ENCODE data around the gene UBLCP1.
"Not testable (repeated sequence)": the region's sequence is repeated elsewhere in the genome, so short reads cannot be mapped to it uniquely, and the experiment has no call there.

UBLCP1 gene, protein sequence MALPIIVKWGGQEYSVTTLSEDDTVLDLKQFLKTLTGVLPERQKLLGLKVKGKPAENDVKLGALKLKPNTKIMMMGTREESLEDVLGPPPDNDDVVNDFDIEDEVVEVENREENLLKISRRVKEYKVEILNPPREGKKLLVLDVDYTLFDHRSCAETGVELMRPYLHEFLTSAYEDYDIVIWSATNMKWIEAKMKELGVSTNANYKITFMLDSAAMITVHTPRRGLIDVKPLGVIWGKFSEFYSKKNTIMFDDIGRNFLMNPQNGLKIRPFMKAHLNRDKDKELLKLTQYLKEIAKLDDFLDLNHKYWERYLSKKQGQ

DNA sequence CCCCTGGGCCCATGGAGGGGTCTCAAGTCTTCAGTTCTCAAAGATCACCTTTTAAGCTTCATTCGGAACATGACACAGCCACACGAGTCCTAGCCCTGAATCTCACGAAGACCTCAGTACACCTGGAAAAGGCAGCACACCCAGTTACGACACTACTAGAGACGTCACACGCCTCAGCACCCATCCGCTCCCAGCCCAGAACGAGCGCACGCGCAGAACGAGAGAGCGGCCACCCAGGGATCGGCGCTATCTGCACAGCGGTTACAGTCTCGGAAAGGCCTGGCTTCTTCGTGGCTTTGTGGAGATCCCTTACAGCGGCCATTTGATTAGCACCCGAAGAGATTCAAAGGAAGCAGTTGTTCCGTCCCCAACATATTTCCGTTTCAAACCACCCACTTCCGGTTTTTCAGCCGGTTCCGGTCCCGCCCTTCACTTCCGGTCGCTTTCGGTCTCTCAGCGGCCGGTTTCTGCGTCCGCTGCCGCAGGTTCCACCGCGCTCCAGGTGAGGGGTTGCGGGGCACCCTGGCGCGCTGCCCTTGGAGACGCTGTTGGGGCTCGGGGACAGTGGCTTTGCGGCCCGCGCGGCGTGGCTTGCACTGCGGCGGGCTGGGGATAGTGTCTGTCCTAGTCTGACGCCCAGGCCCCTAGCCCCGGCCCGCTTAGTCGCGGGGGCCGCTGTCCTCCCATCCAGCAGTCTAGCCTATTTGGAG, at the start of gene UBLCP1:
Gene UBLCP1, plus strand, starts transcription at position 432 of the 710 bp plus-strand sequence. CDS start 5,626 bp downstream, outside the sequence.
- peak; percentile 74 for DNase-seq

DNA sequence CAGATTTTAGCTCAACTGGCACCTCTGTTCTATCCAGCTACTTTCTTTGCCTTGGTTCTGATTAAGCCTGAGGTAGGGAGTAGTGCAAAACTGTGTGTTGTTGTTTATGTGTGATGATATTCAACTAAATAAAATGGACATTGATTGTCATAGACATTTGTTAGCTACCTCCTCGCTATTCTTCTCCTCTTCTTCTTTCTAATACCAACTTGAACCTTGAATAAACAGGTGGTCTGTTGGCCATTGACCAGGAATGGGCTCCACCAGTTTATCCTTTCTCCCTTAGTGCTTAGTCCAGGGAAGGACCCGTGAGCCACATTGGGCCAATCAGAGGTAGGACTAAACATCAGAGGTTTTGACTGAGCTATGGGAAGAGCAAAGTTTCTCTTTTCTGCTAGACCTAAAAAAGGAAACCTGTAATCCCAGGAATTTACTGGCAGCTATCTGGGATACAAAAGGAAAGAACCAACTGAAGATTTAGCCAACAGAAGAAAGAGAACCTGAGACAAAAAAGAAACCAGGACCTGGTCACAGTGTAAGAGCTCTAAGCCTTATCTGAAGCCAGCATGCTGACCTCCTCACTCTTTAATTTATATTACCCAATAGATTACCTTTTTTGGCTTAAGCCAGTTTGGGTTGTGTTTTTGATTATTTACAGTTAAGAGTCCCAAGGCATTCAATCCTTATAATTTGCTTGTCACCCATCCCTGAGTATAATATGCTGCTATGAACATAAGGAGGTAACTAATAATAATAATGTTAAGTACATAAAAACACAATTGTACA, 48.4 kb upstream of the UBLCP1 start:
- DNase-seq = no peak

DNA sequence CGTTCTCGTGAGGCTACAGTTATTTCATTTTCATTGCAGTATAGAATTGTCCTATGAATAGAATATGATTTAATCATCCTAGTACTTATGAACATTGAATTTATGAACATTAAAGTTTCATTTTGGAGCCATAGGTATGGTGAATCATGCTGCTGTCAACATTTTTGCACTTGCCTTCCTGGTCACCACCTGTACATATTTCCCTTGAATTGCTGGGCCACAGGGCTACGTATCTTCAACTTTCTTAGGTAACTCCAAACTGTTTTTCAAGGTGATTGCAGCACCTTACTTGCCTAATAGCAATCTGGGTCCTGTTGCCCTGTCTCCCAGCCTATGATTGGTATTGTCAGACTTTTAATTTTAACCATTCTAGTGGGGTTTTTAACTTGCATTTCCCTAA, 47.2 kb upstream of the UBLCP1 start:
- no peak for DNase-seq

DNA sequence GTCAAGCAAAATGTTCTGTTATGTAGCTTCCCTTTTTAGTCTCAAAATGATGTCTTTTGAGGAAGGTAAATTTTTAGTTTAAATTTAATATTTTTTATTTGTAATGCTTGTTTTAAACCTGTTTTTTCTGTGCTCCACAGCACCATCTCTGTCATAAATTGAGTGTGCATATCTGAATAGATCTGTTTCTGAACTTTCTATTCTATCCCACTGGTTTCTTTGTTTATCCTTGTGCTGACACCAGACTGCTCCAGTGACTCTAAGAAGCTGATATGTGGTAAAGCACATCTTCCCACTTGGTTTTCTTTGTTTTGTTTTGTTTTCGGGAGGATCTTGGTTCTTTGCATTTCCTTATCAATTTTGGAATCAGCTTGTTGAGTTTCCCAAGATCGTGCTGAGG, 46.6 kb upstream of the UBLCP1 start:
- no peak for DNase-seq

DNA sequence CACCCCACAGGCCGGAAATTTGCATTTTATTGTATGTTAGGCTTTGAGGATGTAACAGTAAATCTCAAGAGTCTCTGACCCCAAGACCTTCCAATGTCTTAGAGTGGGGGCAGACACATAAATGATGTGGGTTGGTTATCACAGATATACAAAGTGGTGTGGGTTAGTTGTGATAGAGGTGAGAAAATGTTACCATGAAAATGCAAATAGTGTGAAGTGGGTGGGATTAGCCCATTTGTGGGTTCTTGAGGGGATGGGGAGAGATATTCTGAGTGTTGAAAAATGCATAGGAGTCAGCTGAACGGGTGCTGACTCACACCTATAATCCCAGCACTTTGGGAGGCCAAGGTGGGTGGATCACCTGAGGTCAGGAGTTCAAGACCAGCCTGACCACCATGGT, 45.9 kb upstream of the UBLCP1 start:
- DNase-seq = no peak

DNA sequence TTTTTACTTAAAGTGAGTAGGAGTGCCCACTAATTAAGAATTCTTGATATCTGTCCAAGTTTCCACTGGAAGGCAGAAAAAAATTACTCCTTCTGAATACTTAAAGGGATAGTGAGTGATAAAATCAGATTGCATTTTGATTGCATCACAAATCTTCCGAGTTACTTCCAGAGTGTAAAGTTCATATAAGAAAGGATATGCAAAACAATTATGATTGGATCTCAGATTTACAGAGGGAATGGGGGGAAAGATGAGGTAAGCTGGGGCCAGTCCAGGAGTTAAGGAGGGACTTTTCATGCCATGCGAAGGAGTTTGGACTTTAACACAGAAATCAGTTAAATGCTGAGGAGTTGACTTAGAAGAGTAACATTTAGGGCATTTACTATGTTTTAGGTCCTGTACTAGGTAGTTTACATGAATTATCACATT, 44.5 kb upstream of the UBLCP1 start:
- DNase-seq = no peak

DNA sequence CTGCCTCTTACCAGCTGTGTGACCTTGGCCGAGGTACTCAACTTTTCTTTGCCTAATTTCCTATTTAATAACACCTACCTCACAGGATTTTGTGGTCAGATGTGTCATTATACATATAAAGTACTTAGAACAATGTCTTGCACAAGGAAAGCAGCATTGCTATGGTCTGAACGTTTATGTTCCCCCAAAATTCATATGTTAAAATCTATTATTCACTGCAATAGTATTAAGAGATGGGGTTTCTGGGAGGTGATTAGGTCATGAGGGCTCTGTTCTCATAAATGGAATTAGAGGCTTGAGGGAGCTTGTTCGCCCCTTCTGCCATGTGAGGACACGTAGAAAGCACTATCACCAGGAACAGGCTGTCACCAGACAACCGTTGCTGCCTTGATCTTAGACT, 42.9 kb upstream of the UBLCP1 start:
- no peak for DNase-seq

DNA sequence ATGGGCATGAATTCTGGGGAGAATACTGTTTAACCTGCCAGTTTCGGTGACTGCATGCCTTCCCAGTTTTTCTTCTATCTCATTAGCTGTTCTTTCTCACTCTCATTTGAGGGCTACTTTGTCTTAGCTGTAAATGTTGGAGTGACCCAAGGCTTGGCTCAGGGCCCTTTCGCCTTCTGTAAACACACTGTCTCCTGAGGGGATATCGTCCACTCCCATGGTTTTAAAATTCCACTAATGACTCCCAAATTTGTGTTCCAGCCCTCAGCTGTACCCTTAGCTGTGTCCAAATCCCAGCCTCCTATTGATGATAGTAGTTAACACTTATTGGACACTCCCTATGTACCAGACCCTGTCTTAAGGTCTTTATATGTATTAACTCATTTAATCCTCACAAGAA, 39.6 kb upstream of the UBLCP1 start:
- DNase-seq = no peak

DNA sequence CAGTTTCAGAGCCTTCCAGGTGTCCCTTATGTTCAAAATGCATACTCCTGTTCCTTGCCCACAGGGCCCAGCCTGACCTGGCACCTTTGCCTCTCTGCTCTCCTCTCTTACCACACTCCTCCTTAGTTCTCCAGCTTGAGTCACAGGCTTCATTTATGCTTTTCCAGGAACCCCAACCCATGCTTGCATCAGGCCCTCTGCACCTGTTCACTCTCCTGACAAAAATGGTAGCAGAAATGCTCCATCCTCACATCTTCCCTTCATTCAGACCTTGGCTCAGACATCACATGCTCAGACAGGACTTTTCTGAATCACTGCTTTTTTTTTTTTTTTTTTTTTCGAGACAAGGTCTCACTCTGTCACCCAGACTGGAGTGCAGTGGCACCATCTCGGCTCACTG, 38.6 kb upstream of the UBLCP1 start:
- DNase-seq = no peak

DNA sequence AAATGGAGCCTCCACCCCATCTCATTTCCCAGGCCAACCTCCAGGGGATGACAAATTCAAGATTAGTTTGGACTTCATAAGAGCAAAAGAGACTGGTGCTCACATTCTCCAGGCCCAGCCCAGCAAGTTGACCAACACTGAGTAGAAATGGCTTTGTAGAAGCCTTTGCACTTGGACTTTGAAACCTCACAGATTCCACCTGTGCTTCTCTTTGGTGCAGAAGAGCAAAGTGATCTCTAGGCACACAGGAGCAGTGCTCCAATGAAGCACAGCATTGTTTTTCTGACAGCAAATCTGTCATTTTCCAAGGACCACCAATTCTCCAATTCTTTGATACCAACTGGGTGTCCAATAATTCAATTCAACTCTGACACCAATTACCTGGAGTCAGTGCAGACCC, 36.6 kb upstream of the UBLCP1 start:
- DNase-seq = no peak

DNA sequence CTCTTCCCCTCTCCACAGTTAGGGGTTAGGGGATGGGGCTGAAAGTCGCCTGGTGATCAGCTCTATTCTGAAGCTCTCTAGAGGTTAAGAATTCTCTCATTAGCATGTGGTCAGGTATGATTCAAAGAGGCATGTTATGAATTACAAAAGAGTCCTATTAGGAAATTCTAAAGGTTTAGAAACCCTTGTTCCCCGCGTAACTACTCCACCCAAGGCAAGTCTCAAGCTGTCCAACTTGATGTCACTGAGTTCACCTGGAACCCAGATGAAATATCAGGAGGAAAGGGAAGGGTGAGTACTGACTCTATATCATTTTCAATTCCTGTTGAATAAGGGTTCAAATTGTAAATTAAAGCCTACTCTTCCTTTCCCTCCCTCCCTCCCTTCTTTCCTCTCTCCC, 35.6 kb upstream of the UBLCP1 start:
- DNase-seq = no peak

DNA sequence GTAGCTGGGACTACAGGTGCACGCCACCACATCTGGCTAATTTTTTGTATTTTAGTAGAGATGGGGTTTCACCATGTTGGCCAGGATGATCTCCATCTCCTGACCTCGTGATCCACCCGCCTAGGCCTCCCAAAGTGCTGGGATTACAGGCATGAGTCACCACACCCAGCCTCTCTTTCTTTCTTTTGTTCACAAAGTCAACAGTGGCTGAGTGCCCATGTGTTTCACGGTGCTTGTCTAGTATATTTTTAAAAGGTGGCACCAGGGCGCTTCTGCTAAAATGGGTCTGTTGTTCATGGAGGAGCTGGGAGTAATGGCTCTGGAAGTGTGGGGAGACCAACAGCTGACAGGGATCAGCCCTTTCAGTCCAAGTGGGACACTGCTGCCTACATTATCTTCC, 35.0 kb upstream of the UBLCP1 start:
- DNase-seq = peak; percentile 46

DNA sequence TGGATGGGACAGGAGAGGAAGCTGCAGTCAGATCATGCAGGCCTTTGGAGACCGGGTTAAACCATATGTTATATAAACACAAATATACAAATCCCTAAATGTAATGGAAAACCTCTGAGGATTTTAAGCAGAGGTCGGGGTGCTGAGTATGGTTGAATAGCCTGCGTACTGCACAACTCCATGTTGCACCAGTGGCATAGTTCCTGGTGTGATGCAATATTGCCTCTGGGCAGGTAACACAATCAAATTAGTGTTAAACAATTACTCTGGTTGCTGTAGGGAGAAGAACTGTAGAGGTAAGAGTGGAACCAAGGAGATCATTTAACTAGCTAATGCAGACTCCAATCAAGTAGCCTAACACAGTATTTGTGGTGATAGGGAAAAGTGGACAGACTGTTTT, 32.4 kb upstream of the UBLCP1 start:
- no peak for DNase-seq

DNA sequence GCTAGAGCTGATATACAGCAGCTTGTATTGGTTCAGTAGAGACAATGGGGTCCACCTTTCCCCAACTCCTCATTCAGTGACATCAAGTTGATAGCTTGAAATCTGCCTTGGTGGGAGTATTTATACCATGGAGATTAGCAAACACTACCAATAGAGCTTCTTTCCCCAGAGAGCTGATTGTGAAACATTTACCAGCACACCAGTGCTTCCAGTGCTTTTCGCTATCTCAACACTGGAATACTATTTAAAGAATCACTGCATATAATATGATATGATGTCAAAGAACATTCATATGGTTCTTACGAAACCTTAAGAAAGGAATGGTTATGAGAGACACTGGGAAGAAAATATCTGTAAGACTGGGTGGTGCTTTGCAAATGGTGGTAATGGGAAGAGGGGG, 31.9 kb upstream of the UBLCP1 start:
- DNase-seq = no peak

DNA sequence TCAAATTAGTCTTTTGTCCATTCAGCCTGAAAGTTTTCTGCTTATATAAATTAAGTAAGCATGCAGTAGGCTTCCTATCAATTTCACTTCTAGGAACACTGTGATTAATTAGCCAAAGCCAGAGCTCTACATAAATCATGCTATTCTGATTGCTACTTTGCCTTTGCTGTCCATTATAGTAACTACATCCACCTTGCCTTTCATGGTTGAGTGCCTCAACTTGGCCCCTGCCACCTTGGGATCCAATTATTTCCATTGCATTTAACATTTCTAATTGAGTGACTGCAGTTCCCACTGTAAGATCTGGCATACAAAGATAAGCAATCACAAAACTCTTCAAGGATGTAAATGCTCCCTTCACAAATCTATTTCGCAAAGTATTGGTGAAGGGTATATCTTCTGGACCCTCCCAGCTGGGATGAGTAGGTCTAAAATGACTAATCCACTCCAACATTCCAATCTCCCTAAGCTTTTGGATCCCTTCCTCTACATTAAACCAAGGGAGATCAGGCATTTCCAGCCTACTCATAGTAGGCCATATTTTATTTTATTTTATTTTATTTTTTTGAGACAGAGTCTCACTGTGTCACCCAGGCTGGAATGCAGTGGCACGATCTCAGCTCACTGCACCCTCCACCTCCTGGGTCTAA, 27.1 kb upstream of the UBLCP1 start:
- DNase-seq = not testable (repeated sequence)

DNA sequence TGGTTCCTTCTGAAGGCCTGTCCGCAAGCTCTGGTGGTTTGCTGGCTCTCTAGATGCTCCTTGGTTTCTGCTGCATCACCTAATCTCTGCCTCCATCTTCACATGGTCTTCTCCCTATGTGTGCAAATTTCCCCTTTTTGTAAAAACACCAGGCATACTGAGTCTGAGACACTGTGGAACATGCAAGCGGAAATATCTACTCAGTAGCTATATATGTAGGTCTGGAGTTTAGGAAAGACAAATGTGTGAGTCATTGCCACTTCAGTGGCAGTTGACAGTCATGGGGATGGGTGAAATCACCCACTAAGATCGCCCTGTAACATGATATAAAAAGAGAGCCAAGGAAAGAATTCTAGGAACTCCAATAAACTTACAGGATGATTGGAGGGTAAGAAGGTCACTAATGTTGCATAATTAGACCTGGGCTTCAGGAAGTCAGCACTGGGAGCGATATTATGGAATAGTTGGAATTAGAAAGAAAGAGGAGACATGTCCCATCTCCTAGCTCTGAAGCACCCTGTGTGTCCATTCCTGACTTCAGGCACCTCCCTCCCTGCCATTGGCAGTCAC, 22.7 kb upstream of the UBLCP1 start:
- no peak for DNase-seq

DNA sequence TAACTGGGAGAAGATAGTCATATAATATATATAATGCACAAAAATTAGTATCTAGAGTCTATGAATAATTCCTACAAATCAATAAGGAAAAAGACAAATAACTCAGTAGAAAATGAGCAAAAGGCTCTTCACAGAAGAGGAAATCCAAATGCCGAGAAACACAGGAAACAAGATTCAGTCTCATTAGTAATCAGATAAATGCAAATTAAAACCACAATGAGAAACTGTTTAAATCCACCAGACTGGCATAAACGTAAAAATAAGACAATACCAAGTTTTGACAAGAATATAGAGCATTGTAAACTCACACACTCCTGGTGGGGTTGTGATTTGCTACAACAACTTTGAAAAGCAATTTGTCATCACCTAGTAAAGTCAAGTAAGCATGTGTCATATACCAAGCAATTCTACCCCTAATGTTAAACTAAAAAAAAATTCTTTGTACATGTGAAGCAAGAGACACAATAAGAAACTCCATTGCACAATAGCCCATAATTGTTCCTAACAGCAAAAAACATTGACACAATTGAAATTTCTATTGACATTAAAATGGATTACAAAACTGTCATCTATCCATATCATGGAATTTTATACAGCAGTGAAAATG, 21.0 kb upstream of the UBLCP1 start:
- DNase-seq = no peak

DNA sequence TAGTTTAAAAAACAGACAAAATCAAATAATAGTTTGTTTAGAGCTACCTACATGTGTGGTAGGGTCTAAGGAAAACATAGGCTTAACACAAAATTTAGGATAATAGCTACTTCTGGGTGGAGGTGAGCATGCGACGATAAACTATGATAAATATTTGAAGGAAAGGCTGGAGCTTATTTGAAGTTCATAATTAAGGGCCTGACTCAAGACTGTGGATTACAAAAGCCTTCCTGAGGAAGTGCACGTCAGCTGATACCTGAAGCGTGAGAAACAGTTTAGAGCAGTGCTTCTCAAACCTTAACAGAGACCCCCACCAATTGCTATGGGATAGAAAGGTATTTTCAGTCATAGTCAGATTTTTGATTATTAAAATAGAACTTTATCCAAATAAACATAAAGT, 20.4 kb upstream of the UBLCP1 start:
- no peak for DNase-seq

DNA sequence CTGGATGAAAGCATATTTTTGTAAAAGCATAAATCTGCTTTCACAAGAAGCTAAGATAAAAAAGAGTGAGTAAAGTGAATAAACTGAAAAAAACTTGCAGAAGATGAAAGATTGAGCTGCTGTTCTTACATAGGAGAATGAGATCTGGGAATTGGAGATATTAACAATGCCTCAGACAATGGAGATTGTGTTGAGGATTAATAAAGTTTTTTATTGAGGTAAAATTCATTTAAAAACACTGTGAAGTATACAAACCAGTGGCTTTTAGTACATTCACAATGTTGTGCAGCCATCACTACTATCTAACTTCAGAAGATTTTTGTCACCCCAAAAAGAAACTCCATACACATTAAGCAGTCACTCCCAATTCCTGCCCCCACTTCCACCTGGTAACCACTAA, 19.7 kb upstream of the UBLCP1 start:
- no peak for DNase-seq

DNA sequence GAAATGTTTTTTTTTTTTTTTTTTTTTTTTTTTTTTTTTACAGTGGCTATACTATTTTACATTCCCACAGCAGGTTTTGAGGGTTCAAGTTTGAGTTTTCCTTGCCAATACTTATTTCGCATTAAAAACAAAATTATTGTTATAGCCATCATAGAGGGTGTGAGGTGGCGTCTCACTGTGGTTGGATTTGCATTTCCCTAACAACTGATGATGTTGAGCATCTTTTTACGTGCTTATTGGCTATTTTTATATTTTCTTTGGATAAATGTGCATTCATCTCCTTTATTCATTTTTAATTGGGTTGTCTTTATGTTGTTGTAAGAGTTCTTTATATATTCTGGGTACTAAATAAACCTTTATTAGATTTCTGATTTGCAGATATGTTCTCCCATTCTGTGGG, 18.9 kb upstream of the UBLCP1 start:
- DNase-seq = no peak

DNA sequence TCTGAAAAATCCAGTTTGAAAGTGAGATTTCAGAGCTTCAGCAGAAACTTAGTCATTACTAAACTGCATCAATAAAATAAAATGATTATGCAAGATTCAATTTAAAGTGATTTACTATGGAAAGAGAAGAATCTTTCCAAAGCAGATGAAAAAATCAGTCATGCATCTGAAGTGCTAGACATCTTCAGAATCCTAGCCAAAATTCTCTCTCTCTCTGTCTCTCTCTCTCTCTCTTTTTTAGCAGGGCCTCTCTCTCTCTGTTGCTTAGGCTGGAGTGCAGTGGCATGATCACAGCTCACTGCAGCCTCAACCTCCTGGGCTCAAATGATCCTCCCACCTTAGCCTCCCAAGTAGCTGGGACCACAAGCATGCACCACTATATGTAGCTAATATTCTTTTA, 18.2 kb upstream of the UBLCP1 start:
- no peak for DNase-seq

DNA sequence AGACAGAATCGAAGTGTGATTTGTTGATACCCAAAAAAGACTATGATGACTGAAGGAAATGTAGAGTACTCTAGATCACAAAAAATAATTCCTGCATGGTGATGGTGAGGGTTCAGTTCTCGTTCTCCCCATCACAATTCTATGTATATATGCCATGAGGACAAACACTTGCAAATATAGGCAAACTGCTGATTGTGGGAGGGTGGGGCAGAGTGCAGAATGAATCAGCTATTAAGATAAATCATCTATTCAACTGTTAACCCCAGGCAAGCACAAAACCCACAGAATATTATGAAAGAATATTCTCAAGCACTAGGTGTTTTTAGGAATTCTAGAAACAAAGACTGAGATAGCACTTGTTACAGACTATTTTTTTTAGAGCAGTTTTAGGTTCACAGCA, 13.9 kb upstream of the UBLCP1 start:
- DNase-seq = no peak

DNA sequence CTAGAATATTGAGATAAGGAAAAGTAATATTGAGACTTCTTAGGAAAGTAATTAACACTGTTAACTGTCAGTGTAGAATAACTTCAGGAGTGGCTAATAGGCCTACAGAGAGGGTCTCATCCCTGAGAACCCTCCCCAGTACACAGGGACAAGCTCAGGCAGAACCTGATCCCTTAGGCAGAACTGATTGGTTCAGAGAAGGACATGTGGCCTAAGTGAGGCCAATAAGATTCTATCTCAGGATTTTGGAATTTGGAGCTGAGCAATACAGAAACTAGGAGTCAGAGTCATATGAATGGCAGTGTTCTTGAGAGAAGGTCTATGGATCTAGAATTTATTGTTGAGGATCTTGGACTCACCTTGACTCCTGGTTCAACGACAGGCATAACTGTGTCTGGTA, 10.9 kb upstream of the UBLCP1 start:
- DNase-seq = no peak

Data from SHP77 treated with DMSO at 0.1 percent for 48 hours (cell line).